ENCODE data around the gene CAPN9. TPM values are rescaled to one million over a fixed set of nuclear protein-coding genes. Genes with fewer than 3 reads are reported as not detected.

Gene CAPN9
- total RNA-seq, 1 donor from 2014 or later = 0.78 TPM

DNA sequence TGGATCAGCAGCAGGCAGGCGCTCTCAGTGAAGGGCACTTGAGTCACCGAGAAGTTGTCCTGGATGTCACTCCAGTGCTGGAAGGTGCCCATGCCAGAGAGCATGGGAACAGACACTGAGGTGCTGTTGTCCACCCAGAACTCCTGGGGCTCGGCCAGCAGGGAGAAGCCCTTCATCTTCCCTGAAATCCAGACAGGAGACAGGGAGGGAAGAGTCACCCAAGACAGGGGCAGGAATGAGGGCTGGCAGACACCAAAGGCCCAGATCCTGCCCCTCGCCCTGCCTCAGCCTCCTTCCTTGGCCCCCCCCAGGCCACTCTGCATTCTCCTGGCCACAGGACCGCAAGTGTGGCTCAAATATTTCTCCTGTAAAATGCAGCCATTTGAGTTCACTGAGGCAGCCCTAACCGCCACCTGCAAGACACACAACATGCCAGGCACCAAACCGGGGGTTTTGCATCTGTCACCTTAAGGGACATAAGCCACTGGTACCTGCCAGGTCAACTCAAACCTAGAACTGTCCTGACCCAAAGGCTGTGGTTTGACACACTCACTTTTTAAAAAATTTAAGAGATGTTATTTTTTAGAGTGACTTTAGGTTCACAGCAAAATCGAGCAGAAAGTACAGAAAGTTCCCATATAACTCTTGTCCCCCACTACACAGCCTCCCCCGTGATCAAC, 41.0 kb upstream of the CAPN9 start:
- H3K4me1 Mint-ChIP-seq = no peaks in the 10 kb centered on the region
- no peaks in the 10 kb centered on the region for H3K9me3 Mint-ChIP-seq
- H3K27ac Mint-ChIP-seq = no peak overlapping the region
- H3K36me3 Mint-ChIP-seq = no peaks in the 10 kb centered on the region
- TF ChIP-seq CTCF (IDR thresholded peaks at IDR 0.05; ENCODE audit: unreplicated experiment) = no peak
- H3K4me3 Mint-ChIP-seq = no peak overlapping the region
- DNase-seq (ENCODE audit: low spot score in 2 of 2, unreplicated experiment in 2 of 2) = no peak
- H3K27me3 Mint-ChIP-seq (ENCODE audit: low read depth) = peaks cover 5% of the 10 kb centered on the region

DNA sequence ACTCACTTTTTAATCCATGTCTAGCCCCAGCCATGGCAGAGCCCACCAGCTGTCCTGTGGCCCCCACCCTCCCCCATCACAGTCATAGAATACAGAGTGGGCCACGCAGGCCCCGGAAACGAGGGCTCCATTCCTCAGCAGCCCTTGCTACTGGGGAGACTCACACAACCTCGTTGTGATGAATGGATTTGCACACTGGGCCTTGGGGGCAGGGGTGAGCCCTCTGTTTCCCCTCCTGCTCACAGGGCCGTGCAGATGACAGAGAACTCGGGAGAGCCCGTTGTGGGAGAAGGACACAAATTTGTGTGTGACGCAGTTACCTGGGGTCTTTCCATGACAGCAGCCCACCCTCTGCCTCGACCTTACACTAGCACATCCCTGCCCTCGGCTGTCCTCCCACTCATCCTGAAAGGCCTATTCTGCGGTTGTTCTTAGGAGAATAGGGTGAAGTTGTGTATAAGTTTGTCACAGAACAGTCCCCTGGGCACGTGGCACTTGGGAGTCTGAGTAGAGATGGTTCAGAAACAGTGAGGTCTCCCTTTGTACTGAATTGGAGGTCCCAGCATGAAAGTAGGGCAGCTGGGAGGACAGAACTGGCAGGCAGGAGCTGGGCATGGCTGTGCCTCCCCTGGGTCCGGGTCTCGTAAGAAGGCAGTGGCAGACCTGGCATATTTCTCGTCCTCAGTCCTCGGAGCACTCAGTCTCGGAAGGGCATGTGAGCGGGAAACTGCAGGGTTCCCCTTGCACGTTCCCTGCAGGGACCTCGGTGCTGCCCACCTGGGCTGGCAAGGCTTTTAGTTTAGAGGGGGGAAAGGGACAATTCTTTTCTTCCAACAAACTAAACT, 40.1 kb upstream of the CAPN9 start:
- Mint-ChIP-seq H3K36me3 (no peaks in the 10 kb centered on the region), H3K4me3 (no peak overlapping the region), H3K27ac (no peak overlapping the region), H3K9me3 (no peaks in the 10 kb centered on the region), H3K27me3 (ENCODE audit: low read depth) (peaks cover 5% of the 10 kb centered on the region), H3K4me1 (no peaks in the 10 kb centered on the region)
- no peak for DNase-seq (ENCODE audit: low spot score in 2 of 2, unreplicated experiment in 2 of 2)
- TF ChIP-seq CTCF (IDR thresholded peaks at IDR 0.05; ENCODE audit: unreplicated experiment) = no peak

DNA sequence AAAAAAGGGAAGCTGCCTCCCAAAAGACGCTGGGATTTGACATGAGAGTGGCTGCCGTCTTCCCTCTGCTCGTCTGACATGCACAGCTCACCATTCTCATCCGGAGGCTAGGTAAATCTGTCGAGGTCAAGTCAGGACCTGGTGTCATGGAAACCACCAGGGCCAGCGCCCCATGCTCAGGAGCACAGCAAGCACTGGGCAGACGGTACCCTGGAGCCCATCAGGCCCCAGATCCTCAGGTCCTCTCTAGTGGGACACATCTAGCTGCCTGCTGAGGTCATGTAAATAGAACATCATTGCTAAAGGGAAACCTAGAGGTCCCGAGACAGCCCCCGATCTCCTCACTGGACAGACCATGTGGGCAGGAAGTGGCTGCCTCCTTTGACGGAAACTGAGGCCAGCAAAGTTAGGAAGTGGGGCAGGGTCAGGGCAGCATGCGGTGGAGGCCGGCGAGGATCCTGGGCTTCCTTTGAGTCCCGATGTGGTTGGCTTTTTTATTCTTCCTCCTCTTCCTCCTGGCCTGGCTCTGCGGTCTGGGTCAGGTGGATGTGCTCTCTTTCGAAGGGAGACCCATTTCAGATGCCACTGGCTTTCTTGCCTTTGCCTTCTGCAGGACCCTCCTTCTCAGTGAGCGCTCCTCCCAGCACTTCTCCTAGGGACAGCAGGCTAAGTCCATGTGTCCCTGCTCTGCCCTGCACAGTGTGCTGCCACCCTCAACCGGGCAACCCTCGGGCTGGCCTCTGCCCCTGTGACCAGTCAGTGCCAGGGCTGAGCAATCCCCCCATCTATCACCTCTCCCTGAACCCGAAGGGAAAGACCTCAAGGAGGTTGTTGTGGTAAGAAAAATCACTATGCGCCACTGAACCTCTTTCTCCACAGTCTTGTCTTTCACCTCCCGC, 39.2 kb upstream of the CAPN9 start:
- no peaks in the 10 kb centered on the region for H3K4me1 Mint-ChIP-seq
- no peak for DNase-seq (ENCODE audit: low spot score in 2 of 2, unreplicated experiment in 2 of 2)
- no peak for TF ChIP-seq CTCF (IDR thresholded peaks at IDR 0.05; ENCODE audit: unreplicated experiment)
- no peaks in the 10 kb centered on the region for H3K9me3 Mint-ChIP-seq
- H3K4me3 Mint-ChIP-seq = no peak overlapping the region
- H3K27ac Mint-ChIP-seq = no peak overlapping the region
- H3K27me3 Mint-ChIP-seq (ENCODE audit: low read depth) = peaks cover 5% of the 10 kb centered on the region
- no peaks in the 10 kb centered on the region for H3K36me3 Mint-ChIP-seq

DNA sequence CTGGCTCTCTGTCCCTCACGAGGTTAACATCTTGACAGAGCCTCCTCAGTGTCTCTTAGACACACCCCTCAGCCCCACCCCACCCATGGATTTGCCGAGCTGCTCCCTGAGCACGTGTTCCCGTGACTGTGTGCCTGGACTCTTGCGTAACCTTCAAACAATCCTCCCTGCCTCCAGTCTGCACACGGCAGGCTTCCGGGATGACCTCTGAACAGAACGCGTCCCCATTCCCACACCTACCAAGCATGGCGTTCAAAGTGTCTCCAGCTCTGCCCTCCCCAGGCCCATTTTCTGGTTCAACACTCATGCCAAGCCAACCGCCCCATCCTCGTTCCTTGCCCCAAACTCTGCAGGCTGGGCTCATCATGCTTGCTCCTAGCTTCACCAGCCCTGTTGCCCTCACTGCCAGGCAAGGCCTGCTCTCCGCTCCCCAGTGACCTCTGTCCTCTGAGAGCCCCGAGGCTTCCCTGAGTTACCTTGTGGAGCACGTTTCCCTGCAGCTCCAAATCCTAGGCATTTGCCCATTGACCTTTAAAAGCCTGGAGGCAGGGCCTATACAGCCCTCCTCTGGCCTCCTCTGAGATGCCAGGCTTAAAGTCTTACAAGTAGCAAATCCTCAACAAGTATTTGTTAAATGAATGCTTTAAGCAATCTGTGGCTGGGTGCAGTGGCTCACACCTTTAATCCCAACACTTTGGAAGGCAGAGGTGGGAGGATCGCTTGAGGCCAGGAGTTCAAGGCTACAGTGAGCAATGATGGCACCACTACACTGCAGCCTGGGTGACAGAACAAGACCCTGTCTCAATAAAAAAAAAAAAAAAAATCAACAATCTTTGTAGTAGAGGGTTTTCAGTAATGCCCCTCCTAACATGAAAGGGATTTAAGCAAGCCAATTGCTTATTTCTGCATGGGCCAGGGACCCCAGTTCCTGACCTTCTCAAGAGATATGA, 38.3 kb upstream of the CAPN9 start:
- no peak for TF ChIP-seq CTCF (IDR thresholded peaks at IDR 0.05; ENCODE audit: unreplicated experiment)
- Mint-ChIP-seq H3K4me1 (peaks cover 3% of the 10 kb centered on the region), H3K27ac (no peak overlapping the region), H3K9me3 (no peaks in the 10 kb centered on the region), H3K27me3 (ENCODE audit: low read depth) (peaks cover 5% of the 10 kb centered on the region), H3K36me3 (no peaks in the 10 kb centered on the region), H3K4me3 (no peak overlapping the region)
- DNase-seq (ENCODE audit: low spot score in 2 of 2, unreplicated experiment in 2 of 2) = no peak
